Esophagus muscularis mucosa (tissue), 4 donors: Measurements from ENCODE around the gene MEIOB. TPM values are rescaled to one million over a fixed set of nuclear protein-coding genes. Genes with fewer than 3 reads are reported as not detected.

ENCODE experiments used
- DNase-seq: peaks from one replicate; pipeline ENCODE4 v3.0.0-alpha.2; 2017; ENCODE audit errors: extremely low spot score
- H3K27ac ChIP-seq, 4 donors: fragments of 200-600 bp; sonication (generic); replicated peaks in 1 of 4; 1 replicate in 3 of 4; 2 replicates in 1 of 4; pipeline ENCODE4 v1.5.1; 2016 to 2019; ENCODE audit warnings: mild to moderate bottlenecking in 1 of 4
- H3K27me3 ChIP-seq, 4 donors: fragments of 200-600 bp; sonication (generic); one replicate each; pipeline versions ENCODE4 v1.5.1 to v1.6.0; 2016 to 2019
- H3K36me3 ChIP-seq, 4 donors: fragments of 200-600 bp; sonication (generic); one replicate each; pipeline ENCODE4 v1.5.1; 2016 to 2019
- H3K4me1 ChIP-seq, 4 donors: fragments of 200-600 bp; sonication (generic); one replicate each; pipeline ENCODE4 v1.5.1; 2016 to 2019
- H3K4me3 ChIP-seq, 4 donors: fragments of 200-600 bp; sonication (generic); 1 replicate in 2 of 4; 2 replicates in 2 of 4; pipeline ENCODE4 v1.5.1; 2016 to 2019; ENCODE audit warnings: mild to moderate bottlenecking in 4 of 4, moderate library complexity in 1 of 4
- H3K9me3 ChIP-seq, 4 donors: fragments of 200-600 bp; sonication (generic); 1 replicate in 3 of 4; 2 replicates in 1 of 4; pipeline ENCODE4 v1.5.1; 2016 to 2019
- CTCF ChIP-seq, 3 experiments: fragments of 200-600 bp in 2 of 3; fragments of 450-650 bp in 1 of 3; sonication (generic) in 2 of 3; IDR thresholded peaks; one replicate each; pipeline ENCODE4 v1.5.1; 2017 to 2019; ENCODE audit warnings: antibody characterized with exemption in 3 of 3, mild to moderate bottlenecking in 2 of 3, moderate library complexity in 1 of 3
- EP300 ChIP-seq: sonication (generic); formaldehyde crosslinking; IDR thresholded peaks from one replicate; pipeline ENCODE4 v1.6.1; 2017; ENCODE audit warnings: antibody characterized with exemption
- POLR2A ChIP-seq: fragments of 450-650 bp; IDR thresholded peaks from one replicate; pipeline ENCODE4 v1.6.1; 2017; ENCODE audit warnings: antibody characterized with exemption, moderate library complexity, mild to moderate bottlenecking, low read depth
- POLR2AphosphoS5 ChIP-seq, 2 donors: sonication (generic); formaldehyde crosslinking; IDR thresholded peaks; one replicate each; pipeline ENCODE4 v1.6.1; 2017; ENCODE audit warnings: antibody characterized with exemption in 2 of 2
- WGBS: methylation state at CpG from one replicate; pipeline ENCODE4 v1.1.5; 2018; 5-methylcytosine and 5-hydroxymethylcytosine counted together
- intact Hi-C: fragments of 100-400 bp; cut with DNase I; formaldehyde crosslinking; loops from one replicate; pipeline ENCODE4 v1.15.1; 2023
- total RNA-seq, 4 donors: library from RNA; depleted of rRNA; stranded (reverse); fragments of >200 nt; gene quantifications; one replicate each; pipeline versions ENCODE4 v1.1.0 to v1.2.1, GENCODE V29; 2016

Gene MEIOB
- total RNA-seq, 4 donors from 2014 or later: not detected

GRCh38 chr16:1906846-1907165, 34.8 kb upstream of the MEIOB start:
- TF ChIP-seq EP300 (no peak), POLR2A (no peak), CTCF (IDR thresholded peaks at IDR 0.05) (no peak), POLR2AphosphoS5 (IDR thresholded peaks at IDR 0.05) (no peak)
- no peak overlapping the region for H3K27ac ChIP-seq
- no peak overlapping the region for H3K4me3 ChIP-seq
- no peaks in the 10 kb centered on the region for H3K9me3 ChIP-seq
- peaks cover 0 to 85% (median 2%) of the 10 kb centered on the region in 4 donors for H3K27me3 ChIP-seq
- WGBS: 76% methylated on average over 5 of the region's 5 CpGs
- DNase-seq: no peak
- intact Hi-C loops: no loop called here
- H3K4me1 ChIP-seq: no peaks in the 10 kb centered on the region
- no peaks in the 10 kb centered on the region for H3K36me3 ChIP-seq

GRCh38 chr16:1906055-1906845, 34.3 kb upstream of the MEIOB start:
- TF ChIP-seq CTCF (IDR thresholded peaks at IDR 0.05): no peak
- TF ChIP-seq POLR2AphosphoS5 (IDR thresholded peaks at IDR 0.05): no peak
- no peak for TF ChIP-seq POLR2A
- no peak for TF ChIP-seq EP300
- H3K36me3 ChIP-seq: no peaks in the 10 kb centered on the region
- WGBS: 66% methylated on average over 26 of the region's 31 CpGs
- no peak overlapping the region for H3K27ac ChIP-seq
- no peaks in the 10 kb centered on the region for H3K4me1 ChIP-seq
- intact Hi-C loops: no loop called here
- no peaks in the 10 kb centered on the region for H3K9me3 ChIP-seq
- H3K4me3 ChIP-seq: no peak overlapping the region
- H3K27me3 ChIP-seq: peaks cover 0 to 80% (median 2%) of the 10 kb centered on the region in 4 donors
- DNase-seq: no peak

GRCh38 chr16:1903845-1904840, 32.2 kb upstream of the MEIOB start:
- no peak for DNase-seq
- TF ChIP-seq POLR2A: no peak
- no peak for TF ChIP-seq CTCF (IDR thresholded peaks at IDR 0.05)
- no peak for TF ChIP-seq EP300
- no peak for TF ChIP-seq POLR2AphosphoS5 (IDR thresholded peaks at IDR 0.05)
- Histone ChIP-seq H3K4me1 (no peaks in the 10 kb centered on the region), H3K27ac (no peak overlapping the region), H3K36me3 (no peaks in the 10 kb centered on the region), H3K9me3 (no peaks in the 10 kb centered on the region), H3K4me3 (no peak overlapping the region), H3K27me3 (peaks cover 0 to 82% (median 0%) of the 10 kb centered on the region in 4 donors)
- intact Hi-C loops: no loop called here
- WGBS: 51% methylated on average over 11 of the region's 22 CpGs

- H3K4me3 ChIP-seq: no peak overlapping the region
- intact Hi-C loops: no loop called here
- H3K27me3 ChIP-seq: peaks cover 0 to 81% (median 0%) of the 10 kb centered on the region in 4 donors
- 61% methylated on average over 10 of the region's 13 CpGs for WGBS
- H3K4me1 ChIP-seq: no peaks in the 10 kb centered on the region
- TF ChIP-seq CTCF (IDR thresholded peaks at IDR 0.05) (no peak), POLR2AphosphoS5 (IDR thresholded peaks at IDR 0.05) (no peak), EP300 (no peak), POLR2A (no peak)
- H3K9me3 ChIP-seq: no peaks in the 10 kb centered on the region
- no peak for DNase-seq
- H3K27ac ChIP-seq: no peak overlapping the region
- no peaks in the 10 kb centered on the region for H3K36me3 ChIP-seq
Measured at GRCh38 chr16:1903220-1903574, 31.2 kb upstream of the MEIOB start.
